GM21381 (cell line): ENCODE data around the gene DESI2.
"Not testable (repeated sequence)": the region's sequence is repeated elsewhere in the genome, so short reads cannot be mapped to it uniquely, and the experiment has no call there.

ENCODE experiments used
- ATAC-seq: cut with Tn5 transposase; IDR thresholded peaks from one replicate; pipeline ENCODE4 v1.9.1; 2021; ENCODE audit warnings: mild to moderate bottlenecking, moderate library complexity; ENCODE audit not compliant: unreplicated experiment

DESI2 gene

GRCh38 chr1:244654108-244655038 lies 1.4 kb downstream of the DESI2 start:
- no peak for ATAC-seq

GRCh38 chr1:244655186-244655585 lies 2.3 kb downstream of the DESI2 start:
- ATAC-seq: no peak

GRCh38 chr1:244657421-244657820 lies 4.5 kb downstream of the DESI2 start:
- no peak for ATAC-seq

GRCh38 chr1:244659694-244660093 lies 6.8 kb downstream of the DESI2 start:
- no peak for ATAC-seq

GRCh38 chr1:244660595-244660994 lies 7.7 kb downstream of the DESI2 start:
- no peak for ATAC-seq

GRCh38 chr1:244661569-244662312 lies 8.8 kb downstream of the DESI2 start:
- not testable (repeated sequence) for ATAC-seq

- no peak for ATAC-seq
Measured at GRCh38 chr1:244662599-244662998, 9.7 kb downstream of the DESI2 start.

GRCh38 chr1:244664353-244664752 lies 11.4 kb downstream of the DESI2 start:
- ATAC-seq: no peak

- peak; percentile 76 for ATAC-seq
Measured at GRCh38 chr1:244665771-244666217, 12.9 kb downstream of the DESI2 start.

GRCh38 chr1:244666672-244667418 lies 13.9 kb downstream of the DESI2 start:
- ATAC-seq: not testable (repeated sequence)

GRCh38 chr1:244667797-244668196 lies 14.9 kb downstream of the DESI2 start:
- no peak for ATAC-seq

GRCh38 chr1:244672946-244673682 lies 20.2 kb downstream of the DESI2 start:
- ATAC-seq: no peak

GRCh38 chr1:244674446-244674845 lies 21.5 kb downstream of the DESI2 start:
- ATAC-seq: no peak

- no peak for ATAC-seq
Measured at GRCh38 chr1:244675167-244675566, 22.2 kb downstream of the DESI2 start.

- ATAC-seq: no peak
Measured at GRCh38 chr1:244678697-244679096, 25.8 kb downstream of the DESI2 start.

- no peak for ATAC-seq
Measured at GRCh38 chr1:244680667-244681066, 27.7 kb downstream of the DESI2 start.

GRCh38 chr1:244682087-244682486 lies 29.2 kb downstream of the DESI2 start:
- not testable (repeated sequence) for ATAC-seq

- ATAC-seq: no peak
Measured at GRCh38 chr1:244695937-244696336, 43.0 kb downstream of the DESI2 start.

- ATAC-seq: no peak
Measured at GRCh38 chr1:244699741-244700140, 46.8 kb downstream of the DESI2 start.

GRCh38 chr1:244700808-244701207 lies 47.9 kb downstream of the DESI2 start:
- ATAC-seq: no peak
